GM10266 (cell line): ENCODE measurements around the gene ATL3.

Experiments used
- DNase-seq: peaks from one replicate; pipeline ENCODE4 v3.0.0; 2012; ENCODE audit errors: extremely low spot score
- CTCF ChIP-seq: IDR thresholded peaks from 2 replicates; pipeline ENCODE4 v1.5.1; 2012; ENCODE audit warnings: mild to moderate bottlenecking, low read depth; ENCODE audit not compliant: control insufficient read depth, insufficient read depth; ENCODE audit errors: missing control alignments

The ATL3 gene

GRCh38 chr11:63574856-63575602 is 96.1 kb downstream of the ATL3 start:
- DNase-seq, result no peak
- TF ChIP-seq CTCF, result no peak
